Measurements from ENCODE around the gene BACE2. TPM values are rescaled to one million over a fixed set of nuclear protein-coding genes. Genes with fewer than 3 reads are reported as not detected.

BACE2 gene
- total RNA-seq, 1 donor from 2014 or later, result 20.9 TPM

- Histone ChIP-seq H3K27ac (no peak overlapping the region), H3K36me3 (no peaks in the 10 kb centered on the region), H3K4me3 (no peak overlapping the region), H3K27me3 (no peaks in the 10 kb centered on the region), H3K9me3 (no peaks in the 10 kb centered on the region), H3K4me1 (peaks cover 8% of the 10 kb centered on the region)
- intact Hi-C loops (cut with DNase I), result no loop called here
- TF ChIP-seq, protein P1, sequence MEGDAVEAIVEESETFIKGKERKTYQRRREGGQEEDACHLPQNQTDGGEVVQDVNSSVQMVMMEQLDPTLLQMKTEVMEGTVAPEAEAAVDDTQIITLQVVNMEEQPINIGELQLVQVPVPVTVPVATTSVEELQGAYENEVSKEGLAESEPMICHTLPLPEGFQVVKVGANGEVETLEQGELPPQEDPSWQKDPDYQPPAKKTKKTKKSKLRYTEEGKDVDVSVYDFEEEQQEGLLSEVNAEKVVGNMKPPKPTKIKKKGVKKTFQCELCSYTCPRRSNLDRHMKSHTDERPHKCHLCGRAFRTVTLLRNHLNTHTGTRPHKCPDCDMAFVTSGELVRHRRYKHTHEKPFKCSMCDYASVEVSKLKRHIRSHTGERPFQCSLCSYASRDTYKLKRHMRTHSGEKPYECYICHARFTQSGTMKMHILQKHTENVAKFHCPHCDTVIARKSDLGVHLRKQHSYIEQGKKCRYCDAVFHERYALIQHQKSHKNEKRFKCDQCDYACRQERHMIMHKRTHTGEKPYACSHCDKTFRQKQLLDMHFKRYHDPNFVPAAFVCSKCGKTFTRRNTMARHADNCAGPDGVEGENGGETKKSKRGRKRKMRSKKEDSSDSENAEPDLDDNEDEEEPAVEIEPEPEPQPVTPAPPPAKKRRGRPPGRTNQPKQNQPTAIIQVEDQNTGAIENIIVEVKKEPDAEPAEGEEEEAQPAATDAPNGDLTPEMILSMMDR (IDR thresholded peaks at IDR 0.05), result no peak
- DNase-seq (no peak), ATAC-seq (no peak)
Measured at GRCh38 chr21:41211060-41211805, 43.3 kb downstream of the BACE2 start.

DNA sequence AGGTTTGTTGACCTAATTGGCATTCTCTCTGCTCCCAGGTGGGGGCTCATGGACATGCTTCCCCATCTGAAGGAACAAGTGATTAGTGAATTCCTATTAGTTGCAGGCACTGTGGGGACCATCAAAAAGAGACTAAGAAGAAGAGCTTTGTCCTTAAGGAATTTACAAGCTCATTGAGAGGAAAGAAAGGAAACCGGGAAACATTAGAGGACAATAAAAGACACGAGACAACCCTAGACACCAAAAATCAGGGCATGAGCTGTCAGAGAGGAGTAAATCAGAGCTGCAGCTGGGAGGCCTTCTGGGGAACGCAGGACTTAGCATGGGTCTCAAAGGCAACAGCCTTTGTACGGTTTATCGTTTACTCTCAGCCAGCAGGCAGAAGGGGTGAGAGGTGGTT, 45.1 kb downstream of the BACE2 start:
- intact Hi-C loops (cut with DNase I), result no loop called here
- Histone ChIP-seq H3K4me3 (no peak overlapping the region), H3K27ac (no peak overlapping the region), H3K9me3 (no peaks in the 10 kb centered on the region), H3K27me3 (no peaks in the 10 kb centered on the region), H3K36me3 (no peaks in the 10 kb centered on the region), H3K4me1 (peaks cover 4% of the 10 kb centered on the region)
- TF ChIP-seq, protein P1 (IDR thresholded peaks at IDR 0.05), result no peak
- DNase-seq (no peak), ATAC-seq (no peak)

- intact Hi-C loops (cut with DNase I), result no loop called here
- Histone ChIP-seq H3K36me3 (no peaks in the 10 kb centered on the region), H3K27ac (no peak overlapping the region), H3K27me3 (no peaks in the 10 kb centered on the region), H3K4me1 (no peaks in the 10 kb centered on the region), H3K4me3 (no peak overlapping the region), H3K9me3 (no peaks in the 10 kb centered on the region)
- no peak for ATAC-seq
- DNase-seq, result no peak
- TF ChIP-seq, protein P1 (IDR thresholded peaks at IDR 0.05), result no peak
Measured at GRCh38 chr21:41215856-41216408, 48.0 kb downstream of the BACE2 start.

DNA sequence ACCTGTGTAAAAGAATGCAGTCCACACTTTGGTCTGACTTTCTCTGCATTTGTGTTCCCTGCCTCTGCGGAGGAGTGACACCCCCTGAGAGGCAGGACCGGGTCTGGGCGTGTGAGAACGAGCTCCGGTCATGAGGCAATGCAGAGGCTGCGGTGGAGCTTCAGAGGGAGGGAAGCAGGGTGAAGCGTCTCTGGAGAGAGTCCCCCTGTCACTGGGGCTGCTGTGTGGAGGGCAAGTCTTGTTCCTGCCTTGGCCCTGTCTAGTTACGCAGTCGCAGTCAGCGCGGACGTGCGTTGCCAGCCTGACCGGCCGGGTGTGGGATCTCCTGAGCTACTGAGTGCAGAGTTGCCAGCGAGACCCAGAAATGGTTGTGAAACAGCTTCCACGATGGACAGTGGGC, 48.5 kb downstream of the BACE2 start:
- no peaks in the 10 kb centered on the region for H3K36me3 ChIP-seq
- no peaks in the 10 kb centered on the region for H3K4me1 ChIP-seq
- TF ChIP-seq, protein P1 (IDR thresholded peaks at IDR 0.05), result no peak
- H3K27me3 ChIP-seq, result no peaks in the 10 kb centered on the region
- no peak overlapping the region for H3K4me3 ChIP-seq
- intact Hi-C loops (cut with DNase I), result no loop called here
- ATAC-seq (no peak), DNase-seq (no peak)
- H3K27ac ChIP-seq, result no peak overlapping the region
- no peaks in the 10 kb centered on the region for H3K9me3 ChIP-seq

DNA sequence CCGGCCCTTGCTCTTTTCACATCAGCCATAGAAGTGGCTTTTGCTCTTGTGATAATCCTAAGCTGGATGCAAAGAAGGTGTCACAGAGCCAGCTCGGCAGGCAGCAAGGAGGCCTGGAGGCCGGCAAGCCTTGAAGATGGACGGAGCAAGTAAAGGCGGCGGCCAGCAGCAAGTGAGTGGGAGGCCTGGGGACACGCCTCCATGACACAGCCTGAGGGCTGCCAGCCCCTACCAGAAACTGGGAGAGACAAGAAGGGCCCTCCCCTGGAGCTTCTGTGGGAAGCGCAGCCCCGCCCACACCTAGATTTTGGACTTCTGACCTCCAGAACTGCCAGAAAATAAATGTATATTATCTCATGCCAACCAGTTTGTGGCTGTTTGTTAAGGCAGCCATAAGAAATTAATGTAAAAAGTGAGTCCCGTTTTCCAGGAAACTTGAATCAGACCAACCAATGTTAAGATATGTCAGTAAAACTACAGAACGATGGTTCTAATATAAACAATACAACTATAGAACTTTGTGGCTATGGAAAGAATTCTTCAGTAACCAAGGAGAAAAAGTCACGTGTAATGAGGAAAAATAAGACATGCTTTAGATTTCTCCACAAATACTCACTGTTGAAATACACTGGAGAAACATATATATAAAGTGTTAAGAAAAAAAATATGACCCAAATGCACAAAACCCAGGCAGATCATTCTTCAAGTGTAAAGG, 49.9 kb downstream of the BACE2 start:
- Histone ChIP-seq H3K4me1 (no peaks in the 10 kb centered on the region), H3K27ac (no peak overlapping the region), H3K9me3 (no peaks in the 10 kb centered on the region), H3K4me3 (no peak overlapping the region), H3K27me3 (no peaks in the 10 kb centered on the region), H3K36me3 (no peaks in the 10 kb centered on the region)
- TF ChIP-seq, protein P1 (IDR thresholded peaks at IDR 0.05), result no peak
- no peak for DNase-seq
- no peak for ATAC-seq
- intact Hi-C loops (cut with DNase I), result no loop called here
